GM12874 (cell line): ENCODE data around the gene OR4F29.
"Not testable (repeated sequence)": the region's sequence is repeated elsewhere in the genome, so short reads cannot be mapped to it uniquely, and the experiment has no call there.

Experiments used
- CTCF ChIP-seq: IDR thresholded peaks from 2 replicates; pipeline ENCODE4 v1.5.1; 2011; ENCODE audit warnings: low read depth, mild to moderate bottlenecking, control low read depth, low read length, moderate library complexity; ENCODE audit not compliant: insufficient read depth

The OR4F29 gene

GRCh38 chr1:451578-451977, at the start of gene OR4F29:
Gene OR4F29, minus strand, starts transcription at chr1:451678. Its CDS starts 0 bp downstream, at chr1:451678.
- TF ChIP-seq CTCF: not testable (repeated sequence)
